ENCODE measurements around the gene VDR.

VDR gene

DNA sequence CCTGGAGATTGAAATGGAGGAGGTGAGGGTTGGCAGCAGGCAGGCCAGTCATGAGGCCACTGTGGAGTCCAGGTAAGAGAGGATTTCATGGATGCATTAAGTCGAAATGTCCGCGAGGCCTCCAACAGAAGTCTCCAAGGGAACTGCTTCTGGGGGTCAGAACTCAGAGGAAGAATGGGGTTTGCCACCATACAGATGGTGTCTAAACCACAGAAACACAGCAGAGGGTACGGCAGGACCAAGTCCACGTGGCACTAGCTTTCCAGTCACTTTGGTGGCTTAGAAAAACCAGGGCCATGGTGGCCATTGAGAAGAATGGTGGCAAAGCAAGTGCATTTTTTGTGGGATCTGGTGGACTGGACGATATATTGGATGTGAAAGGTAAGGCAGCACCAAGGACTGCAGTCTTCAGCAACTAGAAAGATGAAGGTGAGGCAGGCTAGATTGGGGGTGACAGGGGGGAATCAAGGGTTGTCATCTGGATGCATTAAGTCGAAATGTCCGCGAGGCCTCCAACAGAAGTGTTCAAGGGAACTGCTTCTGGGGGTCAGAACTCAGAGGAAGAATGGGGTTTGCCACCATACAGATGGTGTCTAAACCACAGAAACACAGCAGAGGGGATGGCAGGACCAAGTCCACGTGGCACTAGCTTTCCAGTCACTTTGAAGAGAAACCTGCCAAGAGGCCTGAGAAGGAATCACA, 36.1 kb upstream of the VDR start:
- TF ChIP-seq, protein P1, sequence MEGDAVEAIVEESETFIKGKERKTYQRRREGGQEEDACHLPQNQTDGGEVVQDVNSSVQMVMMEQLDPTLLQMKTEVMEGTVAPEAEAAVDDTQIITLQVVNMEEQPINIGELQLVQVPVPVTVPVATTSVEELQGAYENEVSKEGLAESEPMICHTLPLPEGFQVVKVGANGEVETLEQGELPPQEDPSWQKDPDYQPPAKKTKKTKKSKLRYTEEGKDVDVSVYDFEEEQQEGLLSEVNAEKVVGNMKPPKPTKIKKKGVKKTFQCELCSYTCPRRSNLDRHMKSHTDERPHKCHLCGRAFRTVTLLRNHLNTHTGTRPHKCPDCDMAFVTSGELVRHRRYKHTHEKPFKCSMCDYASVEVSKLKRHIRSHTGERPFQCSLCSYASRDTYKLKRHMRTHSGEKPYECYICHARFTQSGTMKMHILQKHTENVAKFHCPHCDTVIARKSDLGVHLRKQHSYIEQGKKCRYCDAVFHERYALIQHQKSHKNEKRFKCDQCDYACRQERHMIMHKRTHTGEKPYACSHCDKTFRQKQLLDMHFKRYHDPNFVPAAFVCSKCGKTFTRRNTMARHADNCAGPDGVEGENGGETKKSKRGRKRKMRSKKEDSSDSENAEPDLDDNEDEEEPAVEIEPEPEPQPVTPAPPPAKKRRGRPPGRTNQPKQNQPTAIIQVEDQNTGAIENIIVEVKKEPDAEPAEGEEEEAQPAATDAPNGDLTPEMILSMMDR (IDR thresholded peaks at IDR 0.05; ENCODE audit: extremely low read depth, missing control alignments): no peak
- no peak for DNase-seq (ENCODE audit: low spot score)

DNA sequence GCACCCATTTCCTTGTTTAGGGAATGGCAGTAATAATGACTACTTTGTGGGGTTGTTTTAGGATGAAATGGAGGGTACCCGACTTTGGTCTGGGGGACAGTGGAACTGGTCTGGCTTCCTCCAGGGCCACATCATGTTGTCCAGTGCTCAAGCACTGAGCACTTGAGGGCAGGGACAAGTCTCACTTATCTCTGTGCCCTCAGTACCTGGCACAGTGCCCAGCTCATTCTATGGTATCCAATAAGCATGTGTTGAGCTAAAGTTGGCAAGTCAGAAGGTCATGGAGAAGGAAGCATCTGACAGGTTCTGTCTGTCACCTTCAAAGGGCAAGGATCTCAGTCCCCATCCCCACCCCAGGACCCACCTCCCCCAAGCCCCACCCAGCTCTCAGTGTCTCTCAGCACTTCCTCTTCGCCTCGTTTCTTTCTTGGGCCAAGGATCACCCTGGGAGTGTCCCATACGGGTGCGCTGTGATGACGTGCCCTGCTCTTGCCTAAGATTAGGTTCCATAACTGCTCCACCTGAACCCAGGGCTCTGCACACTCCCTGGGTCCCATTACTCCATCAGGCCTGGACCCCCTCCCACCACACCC, 34.3 kb upstream of the VDR start:
- DNase-seq (ENCODE audit: low spot score): no peak

DNA sequence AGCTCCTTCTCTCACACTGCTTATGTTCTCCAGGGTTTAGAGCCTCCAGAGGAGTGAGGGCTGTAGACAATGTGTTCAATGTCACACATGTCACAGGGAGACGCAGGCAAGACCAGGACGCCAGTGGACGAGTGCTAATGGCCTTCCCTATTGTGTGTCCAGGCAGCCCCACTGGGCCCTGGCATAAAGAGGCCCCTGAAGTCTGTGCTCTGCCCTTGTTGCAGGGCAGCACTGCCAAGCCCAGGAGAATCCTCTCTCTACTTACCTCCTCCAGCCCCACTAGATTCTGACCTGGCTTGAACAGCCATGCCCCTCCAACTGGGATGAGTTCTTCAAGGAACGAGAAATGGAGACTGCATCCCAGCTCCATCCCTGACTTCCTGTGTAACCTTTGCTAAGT, 33.8 kb upstream of the VDR start:
- TF ChIP-seq, protein P1 (IDR thresholded peaks at IDR 0.05; ENCODE audit: extremely low read depth, missing control alignments): no peak
- DNase-seq (ENCODE audit: low spot score): no peak

More for the DNA sequence above, 34.3 kb upstream of the VDR start:
- TF ChIP-seq, protein P1 (IDR thresholded peaks at IDR 0.05; ENCODE audit: extremely low read depth, missing control alignments): no peak

DNA sequence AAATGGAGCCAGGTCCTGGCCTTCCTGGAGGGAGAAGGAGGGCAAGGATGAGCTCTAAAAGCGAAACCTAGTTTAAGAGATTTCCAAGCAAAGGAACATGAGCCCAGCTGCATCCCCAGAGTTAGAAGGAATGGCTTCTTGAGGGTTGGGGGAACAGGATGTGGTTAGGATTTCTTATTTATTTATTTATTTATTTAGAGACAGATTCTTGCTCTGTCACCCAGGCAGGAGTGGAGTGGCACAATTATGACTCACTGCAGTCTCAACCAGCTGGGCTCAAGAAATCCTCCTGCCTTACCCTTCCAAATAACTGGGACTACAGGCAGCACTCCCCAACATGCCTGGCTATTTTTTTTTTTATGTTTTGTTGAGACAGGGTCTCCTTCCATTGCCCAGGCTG, 33.3 kb upstream of the VDR start:
- no peak for DNase-seq (ENCODE audit: low spot score)
- TF ChIP-seq, protein P1 (IDR thresholded peaks at IDR 0.05; ENCODE audit: extremely low read depth, missing control alignments): no peak

GRCh38 chr12:47935184-47935583, 30.4 kb upstream of the VDR start:
- TF ChIP-seq, protein P1 (IDR thresholded peaks at IDR 0.05; ENCODE audit: extremely low read depth, missing control alignments): no peak
- DNase-seq (ENCODE audit: low spot score): no peak

DNA sequence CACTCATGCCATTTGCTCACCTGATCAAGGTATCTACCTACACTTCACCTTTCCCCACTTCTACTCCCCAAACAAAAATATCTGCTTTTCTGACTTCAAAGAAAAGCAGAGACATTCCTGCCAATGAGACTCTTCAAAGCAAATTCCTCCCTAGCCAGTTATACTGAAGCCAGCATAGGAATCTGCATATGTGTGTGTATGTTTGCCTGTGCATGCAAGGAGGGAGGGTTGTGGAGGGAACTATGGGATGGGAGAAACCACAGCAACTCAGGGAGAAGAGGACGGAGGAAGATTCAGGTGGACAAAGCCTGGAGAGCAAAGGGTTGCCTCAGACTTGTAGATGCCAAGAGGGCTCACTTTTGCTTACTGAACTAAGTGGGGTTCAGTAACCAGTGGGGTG, 26.4 kb upstream of the VDR start:
- no peak for DNase-seq (ENCODE audit: low spot score)
- TF ChIP-seq, protein P1 (IDR thresholded peaks at IDR 0.05; ENCODE audit: extremely low read depth, missing control alignments): no peak

DNA sequence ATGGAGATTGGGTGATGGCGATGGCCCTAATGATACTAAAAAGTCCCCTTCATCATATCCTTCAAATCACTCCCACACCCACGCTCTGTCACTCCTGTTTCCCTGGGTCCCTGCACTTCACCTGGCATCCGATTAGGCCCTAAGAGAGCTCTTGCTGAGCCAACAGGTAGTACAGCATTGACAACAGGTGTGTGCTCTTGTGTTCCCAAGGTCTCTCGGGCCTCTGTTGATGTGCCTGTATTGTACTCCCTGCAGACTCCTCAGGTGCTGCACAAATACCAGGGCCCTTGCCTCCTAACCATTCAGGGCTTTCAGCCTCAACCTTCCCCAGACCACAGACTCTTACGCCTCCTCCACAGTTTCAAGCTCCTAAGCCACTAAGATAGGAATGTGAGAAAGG, 25.8 kb upstream of the VDR start:
- TF ChIP-seq, protein P1 (IDR thresholded peaks at IDR 0.05; ENCODE audit: extremely low read depth, missing control alignments): no peak
- no peak for DNase-seq (ENCODE audit: low spot score)
